Measurements from ENCODE around the gene VAX1. TPM values are rescaled to one million over a fixed set of nuclear protein-coding genes. Genes with fewer than 3 reads are reported as not detected.

VAX1 gene
- total RNA-seq, 1 experiment from 2014 or later: not detected

DNA sequence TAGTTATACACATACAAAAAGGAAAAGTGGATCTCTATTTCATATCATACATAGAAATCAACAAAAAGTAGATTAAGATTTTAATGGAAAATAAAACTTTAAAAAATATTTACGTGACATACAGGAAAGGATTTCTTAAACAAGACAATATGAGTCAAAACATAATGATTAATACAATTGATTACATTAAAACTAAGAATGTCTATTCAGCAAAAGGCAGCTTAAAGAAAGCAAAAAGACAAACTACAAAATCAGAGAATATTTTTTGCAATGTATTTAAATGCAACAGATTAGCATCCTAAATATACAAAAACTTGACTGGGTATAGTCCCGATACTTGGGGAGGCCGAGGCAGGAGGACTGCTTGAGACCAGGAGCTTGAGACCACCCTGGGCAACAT is 50.5 kb downstream of the VAX1 start (continued):
- TF ChIP-seq FOSL1 (IDR thresholded peaks at IDR 0.05; ENCODE audit: low read depth) (no peak), SP1 (IDR thresholded peaks at IDR 0.05; ENCODE audit: low read depth) (no peak), EGR1 (IDR thresholded peaks at IDR 0.05; ENCODE audit: low read depth) (no peak), JUND (IDR thresholded peaks at IDR 0.05) (no peak)
- TF ChIP-seq, protein P1, sequence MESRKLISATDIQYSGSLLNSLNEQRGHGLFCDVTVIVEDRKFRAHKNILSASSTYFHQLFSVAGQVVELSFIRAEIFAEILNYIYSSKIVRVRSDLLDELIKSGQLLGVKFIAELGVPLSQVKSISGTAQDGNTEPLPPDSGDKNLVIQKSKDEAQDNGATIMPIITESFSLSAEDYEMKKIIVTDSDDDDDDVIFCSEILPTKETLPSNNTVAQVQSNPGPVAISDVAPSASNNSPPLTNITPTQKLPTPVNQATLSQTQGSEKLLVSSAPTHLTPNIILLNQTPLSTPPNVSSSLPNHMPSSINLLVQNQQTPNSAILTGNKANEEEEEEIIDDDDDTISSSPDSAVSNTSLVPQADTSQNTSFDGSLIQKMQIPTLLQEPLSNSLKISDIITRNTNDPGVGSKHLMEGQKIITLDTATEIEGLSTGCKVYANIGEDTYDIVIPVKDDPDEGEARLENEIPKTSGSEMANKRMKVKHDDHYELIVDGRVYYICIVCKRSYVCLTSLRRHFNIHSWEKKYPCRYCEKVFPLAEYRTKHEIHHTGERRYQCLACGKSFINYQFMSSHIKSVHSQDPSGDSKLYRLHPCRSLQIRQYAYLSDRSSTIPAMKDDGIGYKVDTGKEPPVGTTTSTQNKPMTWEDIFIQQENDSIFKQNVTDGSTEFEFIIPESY (IDR thresholded peaks at IDR 0.05; ENCODE audit: extremely low read depth, insufficient replicate concordance, low read length): no peak
- TF ChIP-seq, protein P2, sequence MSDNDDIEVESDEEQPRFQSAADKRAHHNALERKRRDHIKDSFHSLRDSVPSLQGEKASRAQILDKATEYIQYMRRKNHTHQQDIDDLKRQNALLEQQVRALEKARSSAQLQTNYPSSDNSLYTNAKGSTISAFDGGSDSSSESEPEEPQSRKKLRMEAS (IDR thresholded peaks at IDR 0.05): no peak
- TF ChIP-seq, protein P3, sequence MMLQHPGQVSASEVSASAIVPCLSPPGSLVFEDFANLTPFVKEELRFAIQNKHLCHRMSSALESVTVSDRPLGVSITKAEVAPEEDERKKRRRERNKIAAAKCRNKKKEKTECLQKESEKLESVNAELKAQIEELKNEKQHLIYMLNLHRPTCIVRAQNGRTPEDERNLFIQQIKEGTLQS (IDR thresholded peaks at IDR 0.05): no peak

DNA sequence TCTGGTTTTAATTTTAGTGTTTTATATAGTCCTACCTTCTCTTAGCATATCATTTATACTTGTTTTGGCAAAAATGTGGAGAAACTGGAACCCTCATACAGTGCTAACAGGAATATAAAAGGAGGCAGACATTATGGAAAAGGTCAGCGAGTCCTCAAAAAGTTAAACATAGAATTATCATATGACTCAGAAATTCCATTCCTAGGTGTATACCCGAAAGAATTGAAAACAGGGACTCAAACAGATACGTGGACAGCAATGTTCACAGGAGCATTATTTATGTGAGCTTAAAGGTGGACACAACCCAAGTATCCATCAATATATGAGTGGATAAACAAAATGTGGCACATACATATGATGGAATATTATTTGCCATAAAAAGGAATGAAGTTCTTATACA is 51.5 kb downstream of the VAX1 start:
- Histone ChIP-seq H3K27me3 (ENCODE audit: insufficient read depth, low read length) (no peaks in the 10 kb centered on the region), H4K20me1 (ENCODE audit: insufficient read depth) (no peaks in the 10 kb centered on the region), H2AFZ (ENCODE audit: low read depth, low read length, poor library complexity, severe bottlenecking) (peak overlapping the region; percentile 76), H3K4me2 (ENCODE audit: low read length) (peak overlapping the region; percentile 53), H3K27ac (ENCODE audit: low read depth, low read length) (no peak overlapping the region), H3K36me3 (ENCODE audit: control insufficient read depth in 1 of 2, insufficient read depth in 2 of 2, low read length in 2 of 2) (no peaks in the 10 kb centered on the region), H3K9me3 (ENCODE audit: control insufficient read depth in 1 of 2, insufficient read depth in 1 of 2, low read depth in 1 of 2, low read length in 2 of 2) (no peaks in the 10 kb centered on the region), H3K4me1 (ENCODE audit: control insufficient read depth in 1 of 2, insufficient read depth in 2 of 2, low read length in 2 of 2) (peaks cover 3 to 13% of the 10 kb centered on the region in 2 experiments; a peak in 2 of 4 replicates), H3K4me3 (replicated peaks in 1 of 2; ENCODE audit: low read depth in 1 of 2, low read length in 2 of 2) (peak overlapping the region in 1 of 2 experiments; percentile 13; a peak in 1 of 4 replicates), H3K79me2 (ENCODE audit: insufficient read depth, low read length) (no peaks in the 10 kb centered on the region), H3K9ac (ENCODE audit: low read length) (no peak overlapping the region), H3K9me2 (ENCODE audit: insufficient read depth) (no peaks in the 10 kb centered on the region)
- no peak for DNase-seq (ENCODE audit: low read depth, low spot score)
- intact Hi-C loops (cut with micrococcal nuclease): no loop called here
- ChIA-PET CTCF (no interaction called here), POLR2A (no interaction called here), RAD21 (ENCODE audit: low non-redundant PET in 1 of 2, low total read pairs in 2 of 2, uncharacterized antibody in 2 of 2, unreplicated experiment in 2 of 2) (no interaction called here)
- BruUV-seq (replicated peaks): no TSS peak
- peak; percentile 54 for ATAC-seq
- TF ChIP-seq RAD21 (IDR thresholded peaks at IDR 0.05; ENCODE audit: low read depth) (no peak), JUND (IDR thresholded peaks at IDR 0.05) (peak; percentile 50; the same call in 1 of the 2 replicates), TCF7L2 (IDR thresholded peaks at IDR 0.05; ENCODE audit: borderline replicate concordance, extremely low read depth, insufficient read depth, insufficient read length) (no peak), EZH2phosphoT487 (IDR thresholded peaks at IDR 0.05; ENCODE audit: borderline replicate concordance) (no peak), YY1 (IDR thresholded peaks at IDR 0.05; ENCODE audit: extremely low read depth, insufficient replicate concordance, low read depth, low read length) (no peak), SP1 (IDR thresholded peaks at IDR 0.05; ENCODE audit: low read depth) (peak; percentile 39; the same call in 1 of the 2 replicates), ZFX (IDR thresholded peaks at IDR 0.05) (no peak), POLR2AphosphoS5 (IDR thresholded peaks at IDR 0.05; ENCODE audit: low read depth, low read length) (no peak), ZNF274 (IDR thresholded peaks at IDR 0.05; ENCODE audit: low read depth, low read length) (no peak), FOSL1 (IDR thresholded peaks at IDR 0.05; ENCODE audit: low read depth) (peak; percentile 65; the same call in 1 of the 2 replicates), ELF1 (IDR thresholded peaks at IDR 0.05; ENCODE audit: borderline replicate concordance, low read depth) (no peak)
- TF ChIP-seq, protein P4, sequence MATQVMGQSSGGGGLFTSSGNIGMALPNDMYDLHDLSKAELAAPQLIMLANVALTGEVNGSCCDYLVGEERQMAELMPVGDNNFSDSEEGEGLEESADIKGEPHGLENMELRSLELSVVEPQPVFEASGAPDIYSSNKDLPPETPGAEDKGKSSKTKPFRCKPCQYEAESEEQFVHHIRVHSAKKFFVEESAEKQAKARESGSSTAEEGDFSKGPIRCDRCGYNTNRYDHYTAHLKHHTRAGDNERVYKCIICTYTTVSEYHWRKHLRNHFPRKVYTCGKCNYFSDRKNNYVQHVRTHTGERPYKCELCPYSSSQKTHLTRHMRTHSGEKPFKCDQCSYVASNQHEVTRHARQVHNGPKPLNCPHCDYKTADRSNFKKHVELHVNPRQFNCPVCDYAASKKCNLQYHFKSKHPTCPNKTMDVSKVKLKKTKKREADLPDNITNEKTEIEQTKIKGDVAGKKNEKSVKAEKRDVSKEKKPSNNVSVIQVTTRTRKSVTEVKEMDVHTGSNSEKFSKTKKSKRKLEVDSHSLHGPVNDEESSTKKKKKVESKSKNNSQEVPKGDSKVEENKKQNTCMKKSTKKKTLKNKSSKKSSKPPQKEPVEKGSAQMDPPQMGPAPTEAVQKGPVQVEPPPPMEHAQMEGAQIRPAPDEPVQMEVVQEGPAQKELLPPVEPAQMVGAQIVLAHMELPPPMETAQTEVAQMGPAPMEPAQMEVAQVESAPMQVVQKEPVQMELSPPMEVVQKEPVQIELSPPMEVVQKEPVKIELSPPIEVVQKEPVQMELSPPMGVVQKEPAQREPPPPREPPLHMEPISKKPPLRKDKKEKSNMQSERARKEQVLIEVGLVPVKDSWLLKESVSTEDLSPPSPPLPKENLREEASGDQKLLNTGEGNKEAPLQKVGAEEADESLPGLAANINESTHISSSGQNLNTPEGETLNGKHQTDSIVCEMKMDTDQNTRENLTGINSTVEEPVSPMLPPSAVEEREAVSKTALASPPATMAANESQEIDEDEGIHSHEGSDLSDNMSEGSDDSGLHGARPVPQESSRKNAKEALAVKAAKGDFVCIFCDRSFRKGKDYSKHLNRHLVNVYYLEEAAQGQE (IDR thresholded peaks at IDR 0.05; ENCODE audit: low read depth): no peak
- TF ChIP-seq, protein P3 (IDR thresholded peaks at IDR 0.05): peak; percentile 24; the same call in 1 of the 2 replicates
- TF ChIP-seq, protein P2 (IDR thresholded peaks at IDR 0.05): no peak

Measured in HCT116 (cell line).